Mesothelial cell of epicardium (in vitro differentiated cells): ENCODE data around the gene DYSF. TPM values are rescaled to one million over a fixed set of nuclear protein-coding genes. Genes with fewer than 3 reads are reported as not detected.

ENCODE experiments used
- DNase-seq, 2 experiments: peaks; one replicate each; pipeline ENCODE4 v3.0.0; 2021; ENCODE audit warnings: low spot score in 2 of 2; ENCODE audit not compliant: unreplicated experiment in 2 of 2
- H3K27ac Mint-ChIP-seq: 2 replicates; pipeline ENCODE4 v1.8.0; 2021; ENCODE audit warnings: mixed read lengths
- H3K27me3 Mint-ChIP-seq: 2 replicates; pipeline ENCODE4 v1.8.0; 2021; ENCODE audit warnings: low read depth, mixed read lengths
- H3K36me3 Mint-ChIP-seq: 2 replicates; pipeline ENCODE4 v1.8.0; 2021; ENCODE audit warnings: mixed read lengths
- H3K4me1 Mint-ChIP-seq: 2 replicates; pipeline ENCODE4 v1.8.0; 2021; ENCODE audit warnings: mixed read lengths
- H3K4me3 Mint-ChIP-seq: 2 replicates; pipeline ENCODE4 v1.8.0; 2021; ENCODE audit warnings: mild to moderate bottlenecking, moderate library complexity, mixed read lengths
- H3K9me3 Mint-ChIP-seq: 2 replicates; pipeline ENCODE4 v1.8.0; 2021; ENCODE audit warnings: mixed read lengths
- total RNA-seq: library from RNA; stranded (reverse); gene quantifications from 3 replicates; pipeline ENCODE4 v1.2.1, GENCODE V29; 2021
- TF ChIP-seq, protein P1 (sequence below): fragments of 200-600 bp; sonication (generic); IDR thresholded peaks from one replicate; pipeline ENCODE4 v1.5.0; 2021; ENCODE audit warnings: antibody characterized with exemption; ENCODE audit not compliant: unreplicated experiment

The DYSF gene
- total RNA-seq, 1 donor from 2014 or later = 0.96 TPM

DNA sequence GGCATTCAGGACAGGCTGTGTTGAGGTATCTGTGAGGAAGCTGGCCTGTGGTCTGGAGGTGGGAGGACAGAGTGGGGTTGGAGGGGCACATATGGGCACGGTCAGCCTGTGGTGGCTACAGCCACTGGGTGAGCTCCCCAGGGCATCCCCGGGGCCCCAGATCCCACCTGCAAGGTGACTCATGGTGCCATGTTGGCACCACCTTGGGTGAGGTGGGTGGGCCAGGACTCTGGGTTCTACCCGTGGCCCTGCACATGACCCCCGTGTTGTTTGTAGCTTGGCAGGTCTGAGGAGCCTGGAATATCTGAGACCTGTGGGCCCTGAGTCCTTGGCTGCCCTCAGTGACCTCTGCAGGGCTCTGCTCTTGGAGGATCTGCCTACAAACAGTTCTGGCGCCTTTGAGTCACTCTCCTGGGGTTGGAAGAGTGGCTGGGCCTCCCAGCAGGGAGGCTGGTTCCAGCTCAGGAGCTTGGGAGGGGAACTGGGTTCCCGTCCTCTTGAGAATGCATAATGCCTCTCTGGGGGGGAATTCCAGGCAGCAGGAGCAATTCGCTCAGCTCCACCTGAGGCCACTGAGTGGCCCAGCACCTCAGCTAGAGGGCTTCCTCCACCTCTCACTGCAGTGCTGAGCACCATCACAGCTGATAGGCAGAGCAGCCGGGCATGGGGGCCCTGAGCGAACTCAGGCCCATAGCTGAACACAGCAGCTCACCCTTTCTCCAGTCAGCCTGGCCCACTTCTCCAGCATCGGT is 105.1 kb downstream of the DYSF start:
- Mint-ChIP-seq H3K4me1 (peaks cover 59% of the 10 kb centered on the region), H3K27ac (peak overlapping the region; percentile 81), H3K4me3 (no peak overlapping the region), H3K9me3 (no peaks in the 10 kb centered on the region), H3K27me3 (no peaks in the 10 kb centered on the region), H3K36me3 (no peaks in the 10 kb centered on the region)
- TF ChIP-seq, protein P1, sequence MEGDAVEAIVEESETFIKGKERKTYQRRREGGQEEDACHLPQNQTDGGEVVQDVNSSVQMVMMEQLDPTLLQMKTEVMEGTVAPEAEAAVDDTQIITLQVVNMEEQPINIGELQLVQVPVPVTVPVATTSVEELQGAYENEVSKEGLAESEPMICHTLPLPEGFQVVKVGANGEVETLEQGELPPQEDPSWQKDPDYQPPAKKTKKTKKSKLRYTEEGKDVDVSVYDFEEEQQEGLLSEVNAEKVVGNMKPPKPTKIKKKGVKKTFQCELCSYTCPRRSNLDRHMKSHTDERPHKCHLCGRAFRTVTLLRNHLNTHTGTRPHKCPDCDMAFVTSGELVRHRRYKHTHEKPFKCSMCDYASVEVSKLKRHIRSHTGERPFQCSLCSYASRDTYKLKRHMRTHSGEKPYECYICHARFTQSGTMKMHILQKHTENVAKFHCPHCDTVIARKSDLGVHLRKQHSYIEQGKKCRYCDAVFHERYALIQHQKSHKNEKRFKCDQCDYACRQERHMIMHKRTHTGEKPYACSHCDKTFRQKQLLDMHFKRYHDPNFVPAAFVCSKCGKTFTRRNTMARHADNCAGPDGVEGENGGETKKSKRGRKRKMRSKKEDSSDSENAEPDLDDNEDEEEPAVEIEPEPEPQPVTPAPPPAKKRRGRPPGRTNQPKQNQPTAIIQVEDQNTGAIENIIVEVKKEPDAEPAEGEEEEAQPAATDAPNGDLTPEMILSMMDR = no peak
- DNase-seq = no peak

DNA sequence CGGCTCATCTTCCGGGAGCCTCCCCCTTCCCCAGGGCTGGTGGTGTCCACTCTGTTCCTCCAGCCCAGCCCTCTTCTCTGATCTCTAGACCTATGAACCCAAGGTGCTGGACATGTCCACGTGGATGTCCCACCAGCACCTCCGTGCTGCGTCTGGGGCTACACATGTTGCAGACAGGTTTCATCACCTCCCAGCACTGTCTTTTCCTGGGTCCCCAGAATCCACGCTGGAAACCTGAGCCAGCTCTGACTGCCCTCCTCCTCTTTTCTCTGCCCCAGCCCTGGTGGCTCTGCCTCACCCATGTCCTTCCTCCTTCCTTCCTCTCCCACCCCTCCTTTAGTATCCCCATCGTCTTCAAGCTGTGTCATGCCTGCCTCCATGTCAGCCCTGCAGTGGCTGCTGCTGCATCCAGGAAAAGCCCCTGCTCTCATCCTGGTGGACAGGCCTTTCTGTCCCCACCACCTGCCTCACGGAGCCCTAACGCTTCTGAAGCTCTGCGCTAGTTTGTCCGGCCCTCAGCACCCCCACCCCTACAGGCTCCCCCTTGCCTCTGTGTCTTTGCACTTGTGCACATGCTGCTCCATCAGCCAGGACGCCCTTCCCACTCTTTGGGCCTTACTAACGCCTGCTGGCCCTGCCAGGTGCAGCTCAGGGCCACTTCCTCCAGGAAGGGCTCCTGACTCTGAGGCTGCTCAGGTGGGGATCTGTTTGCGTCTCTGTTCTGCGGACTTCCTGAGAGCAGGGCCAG is 105.9 kb downstream of the DYSF start:
- Mint-ChIP-seq H3K4me1 (peaks cover 59% of the 10 kb centered on the region), H3K36me3 (no peaks in the 10 kb centered on the region), H3K4me3 (no peak overlapping the region), H3K9me3 (no peaks in the 10 kb centered on the region), H3K27ac (peak overlapping the region; percentile 81), H3K27me3 (no peaks in the 10 kb centered on the region)
- TF ChIP-seq, protein P1 = no peak
- DNase-seq = no peak

DNA sequence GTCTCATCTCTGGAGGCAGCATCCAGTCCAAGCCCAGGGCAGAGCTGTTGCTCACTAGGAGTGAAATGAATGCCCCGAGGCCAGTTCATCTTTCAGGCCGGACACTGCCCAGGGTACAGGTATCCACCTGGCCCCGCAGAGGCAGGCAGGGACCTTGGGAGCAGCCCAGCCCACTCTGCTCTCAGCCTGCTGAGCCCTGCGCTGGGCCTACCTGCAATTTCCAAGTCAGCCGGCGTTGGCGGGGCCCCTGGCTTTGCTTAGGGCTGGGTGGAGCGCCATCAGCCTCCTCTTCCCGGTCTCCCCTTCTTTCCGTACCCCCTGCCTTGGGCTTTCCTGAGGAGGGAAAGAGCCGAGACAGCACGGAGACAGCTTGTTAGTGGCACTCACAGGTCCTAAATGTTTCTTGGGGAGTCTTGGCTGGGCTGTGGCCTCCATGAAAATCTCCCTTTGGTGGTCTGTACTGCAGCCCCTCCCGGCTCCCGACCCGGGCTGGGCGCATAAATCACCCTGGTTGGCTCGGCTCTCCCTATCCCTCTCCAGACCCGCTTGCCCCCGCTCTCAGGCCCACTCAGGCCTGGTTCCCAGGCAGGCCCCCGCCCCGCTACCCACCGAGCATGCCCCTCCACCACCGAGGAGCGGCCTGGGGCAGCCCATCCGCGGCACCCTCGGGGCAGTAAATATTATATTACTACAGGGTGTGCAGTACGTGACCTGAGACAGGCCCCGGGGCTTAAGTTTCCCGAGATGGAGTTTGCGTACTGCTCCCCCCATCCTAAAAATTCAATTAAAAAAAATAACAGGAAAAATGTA is 106.7 kb downstream of the DYSF start:
- peak overlapping the region; percentile 37 for H3K4me3 Mint-ChIP-seq
- no peaks in the 10 kb centered on the region for H3K9me3 Mint-ChIP-seq
- H3K4me1 Mint-ChIP-seq = peaks cover 59% of the 10 kb centered on the region
- H3K27ac Mint-ChIP-seq = peak overlapping the region; percentile 85
- H3K36me3 Mint-ChIP-seq = no peaks in the 10 kb centered on the region
- H3K27me3 Mint-ChIP-seq = no peaks in the 10 kb centered on the region
- TF ChIP-seq, protein P1 = no peak
- no peak for DNase-seq

DNA sequence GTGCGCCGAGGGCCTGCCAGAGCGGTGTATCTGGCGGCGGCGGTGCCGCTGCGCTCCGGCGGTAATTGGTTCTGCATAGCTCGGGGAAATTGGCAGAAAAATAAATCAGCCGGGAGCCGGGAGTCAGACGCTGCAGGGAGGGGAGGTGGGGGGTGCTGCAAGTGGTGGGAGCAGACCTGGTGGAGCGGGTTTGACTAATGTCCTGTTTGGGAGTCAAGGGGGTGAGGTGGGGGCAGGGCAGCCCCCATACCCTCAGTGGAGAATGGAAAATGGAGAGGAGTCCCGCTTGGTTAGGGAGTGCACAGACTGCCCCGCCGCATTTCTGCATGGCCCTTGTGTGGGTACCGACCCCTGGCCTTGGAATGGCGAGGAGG is 107.3 kb downstream of the DYSF start:
- TF ChIP-seq, protein P1 = no peak
- Mint-ChIP-seq H3K27ac (peak overlapping the region; percentile 85), H3K36me3 (no peaks in the 10 kb centered on the region), H3K27me3 (no peaks in the 10 kb centered on the region), H3K4me1 (peaks cover 56% of the 10 kb centered on the region), H3K9me3 (no peaks in the 10 kb centered on the region), H3K4me3 (peak overlapping the region; percentile 37)
- DNase-seq = peak in 1 of 2 experiments; percentile 72

DNA sequence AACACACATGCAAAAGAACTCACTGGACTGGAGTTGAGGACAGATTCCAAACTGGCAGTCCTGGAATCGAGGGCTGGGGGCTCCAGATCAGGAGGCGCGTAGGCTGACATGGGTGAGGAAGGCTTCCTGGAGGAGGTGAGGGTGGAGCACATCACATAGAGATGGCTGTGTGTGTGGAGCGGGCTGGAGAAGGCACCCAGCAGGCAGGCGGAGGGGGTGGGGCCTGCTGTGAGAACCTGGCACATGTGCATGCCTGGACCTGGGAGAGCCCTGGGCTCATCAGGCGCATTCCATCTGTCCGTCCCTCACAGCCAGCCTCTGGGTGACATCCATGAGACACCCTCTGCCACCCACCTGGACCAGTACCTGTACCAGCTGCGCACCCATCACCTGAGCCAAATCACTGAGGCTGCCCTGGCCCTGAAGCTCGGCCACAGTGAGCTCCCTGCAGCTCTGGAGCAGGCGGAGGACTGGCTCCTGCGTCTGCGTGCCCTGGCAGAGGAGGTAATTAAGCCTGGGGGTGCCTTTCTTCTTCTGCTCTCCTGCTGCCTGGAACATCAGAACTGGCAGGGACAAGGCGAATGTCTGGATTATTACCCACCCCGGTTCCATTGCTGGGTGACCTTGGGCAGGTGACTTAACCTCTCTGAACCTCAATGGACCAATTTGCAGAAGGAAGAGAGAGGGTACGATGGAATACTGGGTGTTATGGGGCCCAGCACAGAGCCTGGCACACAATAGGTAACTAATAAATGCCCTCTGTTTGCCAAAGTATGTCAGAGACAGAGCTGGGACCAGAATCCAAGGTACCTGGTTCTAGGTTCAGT is 108.3 kb downstream of the DYSF start:
- peaks cover 55% of the 10 kb centered on the region for H3K4me1 Mint-ChIP-seq
- no peaks in the 10 kb centered on the region for H3K36me3 Mint-ChIP-seq
- H3K27me3 Mint-ChIP-seq = no peaks in the 10 kb centered on the region
- TF ChIP-seq, protein P1 = no peak
- H3K9me3 Mint-ChIP-seq = no peaks in the 10 kb centered on the region
- DNase-seq = no peak
- peak overlapping the region; percentile 81 for H3K27ac Mint-ChIP-seq
- no peak overlapping the region for H3K4me3 Mint-ChIP-seq
